ENCODE measurements around the gene RIMBP2. TPM values are rescaled to one million over a fixed set of nuclear protein-coding genes. Genes with fewer than 3 reads are reported as not detected.

RIMBP2 gene
- polyA plus RNA-seq, 1 of the 3 experiments (the other 2 are of a cell fraction) = 0.90 TPM

DNA sequence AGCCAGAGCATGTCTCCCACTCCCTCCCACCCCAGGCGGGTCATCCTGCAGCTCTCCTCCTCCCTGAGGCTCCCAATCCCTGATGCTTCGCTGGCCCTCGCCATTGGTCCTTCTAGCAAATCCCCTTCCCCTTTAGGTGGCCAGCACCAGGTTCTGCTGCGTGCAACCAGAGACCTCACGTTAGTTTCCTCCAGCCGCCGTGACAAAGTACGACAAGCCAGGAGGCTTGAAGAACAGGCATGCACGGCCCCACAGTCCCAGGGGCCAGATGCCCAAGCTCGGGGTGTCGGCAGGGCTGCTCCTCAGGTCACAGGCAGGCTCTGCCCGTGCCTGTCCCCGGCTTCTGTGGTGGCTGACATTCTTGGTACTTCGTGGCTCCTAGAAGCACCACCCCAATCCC is 95.8 kb downstream of the RIMBP2 start:
- TF ChIP-seq TAF1 (IDR thresholded peaks at IDR 0.05; ENCODE audit: borderline replicate concordance, low read depth, low read length) = no peak
- H4K20me1 ChIP-seq (ENCODE audit: insufficient read depth) = no peaks in the 10 kb centered on the region
- ChIA-PET POLR2A (no interaction called here), CTCF (interaction anchor here (1.2 kb wide), 1 partner anchor 9 kb away, joined by 3 read pairs; no protein-coding TSS in a partner anchor)
- H3K79me2 ChIP-seq (ENCODE audit: insufficient read depth) = no peaks in the 10 kb centered on the region
- H3K4me3 ChIP-seq (ENCODE audit: low read depth in 2 of 2, low read length in 1 of 2) = no peak overlapping the region
- H3K4me1 ChIP-seq (ENCODE audit: control insufficient read depth in 1 of 2, insufficient read depth in 2 of 2, low read depth in 1 of 2, low read length in 1 of 2) = peaks cover 0 to 62% of the 10 kb centered on the region in 2 experiments; a peak in 2 of 4 replicates
- H3K9me3 ChIP-seq = no peaks in the 10 kb centered on the region
- peak overlapping the region in 1 of 2 experiments; percentile 99; a peak in 2 of 4 replicates for H3K27ac ChIP-seq (ENCODE audit: low read depth in 2 of 2, low read length in 1 of 2)
- no peak overlapping the region for H3K9ac ChIP-seq
- H2AFZ ChIP-seq (ENCODE audit: low read depth) = no peak overlapping the region
- H3K36me3 ChIP-seq (replicated peaks in 1 of 2; ENCODE audit: control insufficient read depth in 1 of 2, insufficient read depth in 2 of 2, low read length in 1 of 2) = no peaks in the 10 kb centered on the region
- H3F3A ChIP-seq (replicated peaks; ENCODE audit: insufficient read depth) = no peaks in the 10 kb centered on the region
- DNase-seq = no peak
- no peaks in the 10 kb centered on the region for H3K9me2 ChIP-seq
- no peak overlapping the region for H3K4me2 ChIP-seq
- no peaks in the 10 kb centered on the region for H3K27me3 ChIP-seq (ENCODE audit: insufficient read depth)
- 39% methylated on average over 2 of the region's 14 CpGs for WGBS (ENCODE audit: low lambda C conversion rate)

DNA sequence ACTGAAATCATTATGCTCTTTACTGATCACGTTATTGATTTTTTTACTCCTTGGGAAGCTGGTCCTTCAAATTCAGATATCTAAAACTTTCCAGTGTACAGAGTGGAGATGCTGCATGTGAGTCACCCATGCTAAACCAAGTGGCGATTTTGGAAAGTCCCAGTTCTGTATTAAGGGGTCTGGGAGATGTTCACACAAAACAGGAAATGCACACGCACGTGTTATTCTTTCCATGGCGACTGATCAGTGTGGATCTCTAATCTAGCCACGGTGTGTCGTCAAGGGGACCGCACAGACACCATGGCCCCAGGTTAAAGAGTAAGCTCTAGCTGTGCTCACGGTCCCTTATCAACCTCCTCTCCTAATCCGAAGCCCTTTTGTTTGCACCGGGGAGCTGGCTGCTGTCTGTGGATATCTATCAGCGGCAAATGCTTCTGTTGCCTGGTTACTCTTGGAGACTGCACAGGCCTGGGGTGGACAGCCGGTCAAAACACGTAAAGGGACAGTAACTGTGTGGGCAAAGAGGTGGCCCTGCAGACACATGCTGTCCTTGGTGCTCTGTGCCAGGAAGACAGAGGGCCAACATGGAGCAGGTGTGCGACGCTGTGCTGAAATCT is 96.6 kb downstream of the RIMBP2 start:
- H3K27ac ChIP-seq (ENCODE audit: low read depth in 2 of 2, low read length in 1 of 2) = peak overlapping the region in 1 of 2 experiments; percentile 99; a peak in 2 of 4 replicates
- H3K9ac ChIP-seq = no peak overlapping the region
- TF ChIP-seq SMC3 (IDR thresholded peaks at IDR 0.05; ENCODE audit: low read depth, low read length) (no peak), GATA2 (CRISPR knock-in tag; IDR thresholded peaks at IDR 0.05) (peak; percentile 53), MEF2A (IDR thresholded peaks at IDR 0.05; ENCODE audit: borderline replicate concordance, low read depth) (no peak), RXRA (IDR thresholded peaks at IDR 0.05; ENCODE audit: borderline replicate concordance, low read depth) (no peak), FOSL2 (IDR thresholded peaks at IDR 0.05; ENCODE audit: borderline replicate concordance, low read depth) (no peak)
- no peaks in the 10 kb centered on the region for H3K27me3 ChIP-seq (ENCODE audit: insufficient read depth)
- H3K79me2 ChIP-seq (ENCODE audit: insufficient read depth) = no peaks in the 10 kb centered on the region
- ChIA-PET CTCF (interaction anchor here (0.6 to 1.4 kb wide), 5 partner anchors 10 to 100 kb away, joined by 3 to 4 read pairs (median 3); no protein-coding TSS in a partner anchor), POLR2A (no interaction called here)
- H3K36me3 ChIP-seq (replicated peaks in 1 of 2; ENCODE audit: control insufficient read depth in 1 of 2, insufficient read depth in 2 of 2, low read length in 1 of 2) = no peaks in the 10 kb centered on the region
- H3F3A ChIP-seq (replicated peaks; ENCODE audit: insufficient read depth) = no peaks in the 10 kb centered on the region
- no peak overlapping the region for H3K4me2 ChIP-seq
- 46% methylated on average over 13 of the region's 16 CpGs for WGBS (ENCODE audit: low lambda C conversion rate)
- no peak overlapping the region for H2AFZ ChIP-seq (ENCODE audit: low read depth)
- H3K4me1 ChIP-seq (ENCODE audit: control insufficient read depth in 1 of 2, insufficient read depth in 2 of 2, low read depth in 1 of 2, low read length in 1 of 2) = peaks cover 0 to 62% of the 10 kb centered on the region in 2 experiments; a peak in 2 of 4 replicates
- DNase-seq = peak; percentile 52
- H3K9me3 ChIP-seq = no peaks in the 10 kb centered on the region
- no peak overlapping the region for H3K4me3 ChIP-seq (ENCODE audit: low read depth in 2 of 2, low read length in 1 of 2)
- no peaks in the 10 kb centered on the region for H4K20me1 ChIP-seq (ENCODE audit: insufficient read depth)
- H3K9me2 ChIP-seq = no peaks in the 10 kb centered on the region

DNA sequence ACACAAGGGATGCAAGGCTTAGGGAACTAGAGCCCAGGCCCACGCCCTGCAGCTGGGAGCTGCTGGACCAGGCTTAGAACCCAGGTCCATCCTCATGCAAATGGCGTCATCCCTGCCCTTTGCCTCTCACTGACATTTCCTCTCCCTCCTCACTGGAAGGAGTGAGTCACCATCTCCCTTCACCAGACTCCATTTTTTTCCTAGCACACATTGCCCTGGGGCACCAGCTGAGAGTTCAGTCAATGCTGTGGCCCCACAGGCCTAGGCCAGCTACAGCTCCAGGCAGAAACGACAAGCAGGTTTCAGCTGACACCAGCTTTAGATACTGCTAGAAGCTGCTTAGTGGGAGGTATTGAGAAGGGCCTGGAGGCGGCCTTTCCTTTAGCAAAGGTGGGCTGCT is 98.9 kb downstream of the RIMBP2 start:
- Histone ChIP-seq H3K4me3 (ENCODE audit: low read depth in 2 of 2, low read length in 1 of 2) (no peak overlapping the region), H3K4me1 (ENCODE audit: control insufficient read depth in 1 of 2, insufficient read depth in 2 of 2, low read depth in 1 of 2, low read length in 1 of 2) (peaks cover 0 to 75% of the 10 kb centered on the region in 2 experiments; a peak in 2 of 4 replicates), H2AFZ (ENCODE audit: low read depth) (no peak overlapping the region), H3K36me3 (replicated peaks in 1 of 2; ENCODE audit: control insufficient read depth in 1 of 2, insufficient read depth in 2 of 2, low read length in 1 of 2) (no peaks in the 10 kb centered on the region), H3K9me3 (no peaks in the 10 kb centered on the region), H4K20me1 (ENCODE audit: insufficient read depth) (no peaks in the 10 kb centered on the region), H3K9me2 (no peaks in the 10 kb centered on the region), H3F3A (replicated peaks; ENCODE audit: insufficient read depth) (no peaks in the 10 kb centered on the region), H3K79me2 (ENCODE audit: insufficient read depth) (no peaks in the 10 kb centered on the region), H3K27ac (ENCODE audit: low read depth in 2 of 2, low read length in 1 of 2) (peak overlapping the region in 1 of 2 experiments; percentile 84; a peak in 2 of 4 replicates), H3K9ac (no peak overlapping the region), H3K27me3 (ENCODE audit: insufficient read depth) (no peaks in the 10 kb centered on the region), H3K4me2 (no peak overlapping the region)
- WGBS (ENCODE audit: low lambda C conversion rate) = 32% methylated on average over 3 of the region's 4 CpGs
- DNase-seq = no peak
- CTCF ChIA-PET = interaction anchor here (0.7 to 2.7 kb wide), 3 partner anchors 96 to 195 kb away, joined by 3 to 9 read pairs (median 3); no protein-coding TSS in a partner anchor
- POLR2A ChIA-PET = interaction anchor here (1.0 to 1.7 kb wide), 2 partner anchors 16 kb away, joined by 3 to 4 read pairs; no protein-coding TSS in a partner anchor
- no peak for TF ChIP-seq RFX5 (IDR thresholded peaks at IDR 0.05; ENCODE audit: low read length)
- no peak for TF ChIP-seq POLR2AphosphoS5 (IDR thresholded peaks at IDR 0.05; ENCODE audit: low read depth, low read length)
- TF ChIP-seq, protein P1, sequence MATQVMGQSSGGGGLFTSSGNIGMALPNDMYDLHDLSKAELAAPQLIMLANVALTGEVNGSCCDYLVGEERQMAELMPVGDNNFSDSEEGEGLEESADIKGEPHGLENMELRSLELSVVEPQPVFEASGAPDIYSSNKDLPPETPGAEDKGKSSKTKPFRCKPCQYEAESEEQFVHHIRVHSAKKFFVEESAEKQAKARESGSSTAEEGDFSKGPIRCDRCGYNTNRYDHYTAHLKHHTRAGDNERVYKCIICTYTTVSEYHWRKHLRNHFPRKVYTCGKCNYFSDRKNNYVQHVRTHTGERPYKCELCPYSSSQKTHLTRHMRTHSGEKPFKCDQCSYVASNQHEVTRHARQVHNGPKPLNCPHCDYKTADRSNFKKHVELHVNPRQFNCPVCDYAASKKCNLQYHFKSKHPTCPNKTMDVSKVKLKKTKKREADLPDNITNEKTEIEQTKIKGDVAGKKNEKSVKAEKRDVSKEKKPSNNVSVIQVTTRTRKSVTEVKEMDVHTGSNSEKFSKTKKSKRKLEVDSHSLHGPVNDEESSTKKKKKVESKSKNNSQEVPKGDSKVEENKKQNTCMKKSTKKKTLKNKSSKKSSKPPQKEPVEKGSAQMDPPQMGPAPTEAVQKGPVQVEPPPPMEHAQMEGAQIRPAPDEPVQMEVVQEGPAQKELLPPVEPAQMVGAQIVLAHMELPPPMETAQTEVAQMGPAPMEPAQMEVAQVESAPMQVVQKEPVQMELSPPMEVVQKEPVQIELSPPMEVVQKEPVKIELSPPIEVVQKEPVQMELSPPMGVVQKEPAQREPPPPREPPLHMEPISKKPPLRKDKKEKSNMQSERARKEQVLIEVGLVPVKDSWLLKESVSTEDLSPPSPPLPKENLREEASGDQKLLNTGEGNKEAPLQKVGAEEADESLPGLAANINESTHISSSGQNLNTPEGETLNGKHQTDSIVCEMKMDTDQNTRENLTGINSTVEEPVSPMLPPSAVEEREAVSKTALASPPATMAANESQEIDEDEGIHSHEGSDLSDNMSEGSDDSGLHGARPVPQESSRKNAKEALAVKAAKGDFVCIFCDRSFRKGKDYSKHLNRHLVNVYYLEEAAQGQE (IDR thresholded peaks at IDR 0.05; ENCODE audit: low read depth, low read length) = no peak
- no peak for TF ChIP-seq MEF2A (IDR thresholded peaks at IDR 0.05; ENCODE audit: borderline replicate concordance, low read depth)
- no peak for TF ChIP-seq ELF1 (IDR thresholded peaks at IDR 0.05)
- TF ChIP-seq TAF1 (IDR thresholded peaks at IDR 0.05; ENCODE audit: borderline replicate concordance, low read depth, low read length) = no peak
- no peak for TF ChIP-seq FOSL2 (IDR thresholded peaks at IDR 0.05; ENCODE audit: borderline replicate concordance, low read depth)
- no peak for TF ChIP-seq TCF12 (IDR thresholded peaks at IDR 0.05)
- TF ChIP-seq NFIC (IDR thresholded peaks at IDR 0.05; ENCODE audit: borderline replicate concordance) = no peak
- no peak for TF ChIP-seq YY1 (IDR thresholded peaks at IDR 0.05; ENCODE audit: low read depth)
- TF ChIP-seq TEAD4 (IDR thresholded peaks at IDR 0.05; ENCODE audit: borderline replicate concordance, insufficient read depth) = no peak
- TF ChIP-seq PBX3 (IDR thresholded peaks at IDR 0.05) = no peak
- TF ChIP-seq MXI1 (IDR thresholded peaks at IDR 0.05; ENCODE audit: low read depth, low read length) = no peak
- TF ChIP-seq RCOR1 (IDR thresholded peaks at IDR 0.05; ENCODE audit: low read length) = no peak
- no peak for TF ChIP-seq JUND (IDR thresholded peaks at IDR 0.05)

Data from SK-N-SH (cell line).